ENCODE results near the gene CERT1. TPM values are rescaled to one million over a fixed set of nuclear protein-coding genes. Genes with fewer than 3 reads are reported as not detected.

CERT1 gene, protein sequence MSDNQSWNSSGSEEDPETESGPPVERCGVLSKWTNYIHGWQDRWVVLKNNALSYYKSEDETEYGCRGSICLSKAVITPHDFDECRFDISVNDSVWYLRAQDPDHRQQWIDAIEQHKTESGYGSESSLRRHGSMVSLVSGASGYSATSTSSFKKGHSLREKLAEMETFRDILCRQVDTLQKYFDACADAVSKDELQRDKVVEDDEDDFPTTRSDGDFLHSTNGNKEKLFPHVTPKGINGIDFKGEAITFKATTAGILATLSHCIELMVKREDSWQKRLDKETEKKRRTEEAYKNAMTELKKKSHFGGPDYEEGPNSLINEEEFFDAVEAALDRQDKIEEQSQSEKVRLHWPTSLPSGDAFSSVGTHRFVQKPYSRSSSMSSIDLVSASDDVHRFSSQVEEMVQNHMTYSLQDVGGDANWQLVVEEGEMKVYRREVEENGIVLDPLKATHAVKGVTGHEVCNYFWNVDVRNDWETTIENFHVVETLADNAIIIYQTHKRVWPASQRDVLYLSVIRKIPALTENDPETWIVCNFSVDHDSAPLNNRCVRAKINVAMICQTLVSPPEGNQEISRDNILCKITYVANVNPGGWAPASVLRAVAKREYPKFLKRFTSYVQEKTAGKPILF
- total RNA-seq, result 16.2 and 23.2 TPM in 2 replicates

DNA sequence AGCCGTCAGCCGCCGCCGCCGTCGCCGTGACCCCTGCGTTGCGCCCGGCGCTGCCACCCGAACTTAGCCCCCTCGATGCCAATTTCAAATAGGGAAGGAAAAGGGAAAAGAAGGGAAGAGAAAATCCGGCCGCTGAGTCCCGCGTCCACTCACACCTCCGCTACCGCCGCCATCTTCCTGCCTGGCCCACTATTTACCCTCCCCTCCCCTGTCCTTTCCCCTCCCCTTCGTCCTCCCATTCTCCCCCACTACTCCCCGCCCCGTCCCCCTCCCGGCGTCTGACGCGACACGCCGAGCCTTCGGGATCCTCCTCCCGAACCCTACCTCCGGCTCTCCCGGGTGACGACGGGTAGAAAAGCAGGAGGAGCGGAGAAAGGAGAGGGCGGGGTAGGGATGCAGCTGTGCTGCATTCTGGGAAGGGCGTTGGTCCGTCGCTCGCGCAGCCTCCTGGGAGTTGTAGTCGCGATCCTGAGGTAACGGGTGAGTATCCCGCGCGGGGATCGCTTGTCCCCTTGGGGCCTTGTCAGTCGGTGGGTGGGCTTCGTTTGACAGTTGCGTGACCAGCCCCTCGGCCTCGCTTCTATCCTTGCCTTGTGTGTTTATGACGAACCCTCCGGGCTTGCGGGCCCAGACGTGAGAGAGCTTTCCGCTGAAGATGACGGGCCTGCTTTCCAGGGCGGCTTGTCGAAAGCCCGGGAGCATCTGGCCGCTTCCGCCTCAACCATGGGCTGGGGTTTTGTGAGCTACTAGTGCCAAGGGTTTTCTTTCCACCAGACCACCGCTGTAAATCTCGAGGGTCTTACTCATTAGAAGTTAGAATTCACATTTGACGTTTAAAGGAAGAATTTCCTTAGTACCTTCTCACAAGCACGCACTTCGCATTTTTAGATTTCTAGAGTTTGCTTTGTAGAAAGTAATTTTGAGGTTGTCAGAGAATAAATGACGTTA is at the start of gene CERT1, which contains the start of gene POLK:
Gene CERT1 (minus strand): TSS at position 195 of the 948 bp plus-strand sequence. CDS start 422 bp downstream, outside the sequence.
Gene POLK (plus strand): TSS at position 457 of the 948 bp plus-strand sequence.

DNA sequence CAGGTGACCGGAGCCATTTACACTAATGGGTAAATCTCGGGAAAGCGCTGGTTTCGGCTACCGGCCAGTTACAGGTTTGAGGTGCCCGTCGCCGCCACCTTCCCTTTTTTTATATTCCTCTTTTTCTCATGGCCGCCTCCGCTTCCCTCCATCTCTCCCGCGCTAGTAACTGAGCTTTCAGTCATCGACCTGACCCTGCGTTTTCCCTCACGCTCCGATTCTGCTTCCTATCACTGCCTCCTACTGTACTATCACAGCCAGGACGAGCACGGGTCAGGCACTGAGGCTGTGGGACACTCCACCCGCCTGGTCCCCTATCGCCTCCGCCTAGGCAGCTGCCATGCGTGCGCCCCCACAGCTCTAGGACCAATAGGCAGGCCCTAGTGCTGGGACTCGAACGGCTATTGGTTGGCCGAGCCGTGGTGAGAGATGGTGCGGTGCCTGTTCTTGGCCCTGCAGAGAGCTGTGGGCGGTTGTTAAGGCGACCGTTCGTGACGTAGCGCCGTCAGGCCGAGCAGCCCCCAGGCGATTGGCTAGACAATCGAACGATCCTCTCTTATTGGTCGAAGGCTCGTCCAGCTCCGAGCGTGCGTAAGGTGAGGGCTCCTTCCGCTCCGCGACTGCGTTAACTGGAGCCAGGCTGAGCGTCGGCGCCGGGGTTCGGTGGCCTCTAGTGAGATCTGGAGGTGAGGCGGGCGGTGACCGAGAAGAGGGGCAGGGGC is 174.7 kb downstream of the CERT1 start, which contains the start of gene HMGCR:
Gene HMGCR (plus strand): TSS at position 606 of the 722 bp plus-strand sequence. CDS start 5,386 bp downstream, outside the sequence.

Small RNA genes lying within 50 kb of the gene (small RNA-seq; reads per million reads assigned to genes)
- not detected for gene RNU7-175P

Other genes starting within 250 kb of the CERT1 start
- gene HMGCR, start 174.4 kb downstream of the CERT1 start, total RNA-seq, result 84.4 and 161 TPM in 2 replicates
- gene POLK, start 262 bp upstream of the CERT1 start, total RNA-seq, result 23.7 and 25.9 TPM in 2 replicates
- 0.33 and 1.2 TPM in 2 replicates for gene ANKDD1B, start 99.8 kb upstream of the CERT1 start, total RNA-seq
- gene POC5, start 205.8 kb upstream of the CERT1 start, total RNA-seq, result 5.9 and 6.6 TPM in 2 replicates

Data from placental epithelial cell (primary cell).